ENCODE measurements around the gene OSBP2.

The OSBP2 gene

DNA sequence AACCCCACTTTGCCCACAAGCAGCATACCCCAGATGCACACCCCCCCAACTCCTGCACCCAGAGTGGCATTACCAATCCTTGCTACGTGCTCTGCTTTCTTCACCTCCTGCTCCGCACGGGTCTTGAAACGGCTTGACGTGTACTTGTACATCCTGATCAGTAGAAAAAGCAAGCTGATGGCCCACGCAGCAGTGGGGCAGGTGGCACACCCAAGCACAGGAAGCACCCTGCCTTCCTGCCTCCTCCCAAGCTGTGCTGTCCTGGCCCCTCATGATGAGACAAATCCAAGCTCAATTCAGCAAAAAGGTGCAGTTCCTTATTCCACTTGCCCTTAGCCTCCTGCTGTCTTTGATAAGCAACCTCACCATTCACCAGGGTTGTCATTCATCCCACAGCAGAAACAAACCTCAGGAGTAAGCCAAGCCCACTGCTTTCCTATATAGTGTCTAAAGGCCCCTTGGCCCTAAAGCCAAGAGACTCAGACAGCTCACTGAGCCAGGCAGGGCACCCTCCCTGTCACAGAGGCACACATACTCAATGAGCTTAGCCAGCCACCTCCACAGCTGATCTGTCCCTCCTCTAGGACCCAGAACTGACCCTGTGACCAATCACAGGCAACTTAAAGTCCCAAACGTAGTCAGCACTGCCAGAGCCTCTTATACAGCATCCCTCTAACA, 246.2 kb downstream of the OSBP2 start:
- TF ChIP-seq, protein P1, sequence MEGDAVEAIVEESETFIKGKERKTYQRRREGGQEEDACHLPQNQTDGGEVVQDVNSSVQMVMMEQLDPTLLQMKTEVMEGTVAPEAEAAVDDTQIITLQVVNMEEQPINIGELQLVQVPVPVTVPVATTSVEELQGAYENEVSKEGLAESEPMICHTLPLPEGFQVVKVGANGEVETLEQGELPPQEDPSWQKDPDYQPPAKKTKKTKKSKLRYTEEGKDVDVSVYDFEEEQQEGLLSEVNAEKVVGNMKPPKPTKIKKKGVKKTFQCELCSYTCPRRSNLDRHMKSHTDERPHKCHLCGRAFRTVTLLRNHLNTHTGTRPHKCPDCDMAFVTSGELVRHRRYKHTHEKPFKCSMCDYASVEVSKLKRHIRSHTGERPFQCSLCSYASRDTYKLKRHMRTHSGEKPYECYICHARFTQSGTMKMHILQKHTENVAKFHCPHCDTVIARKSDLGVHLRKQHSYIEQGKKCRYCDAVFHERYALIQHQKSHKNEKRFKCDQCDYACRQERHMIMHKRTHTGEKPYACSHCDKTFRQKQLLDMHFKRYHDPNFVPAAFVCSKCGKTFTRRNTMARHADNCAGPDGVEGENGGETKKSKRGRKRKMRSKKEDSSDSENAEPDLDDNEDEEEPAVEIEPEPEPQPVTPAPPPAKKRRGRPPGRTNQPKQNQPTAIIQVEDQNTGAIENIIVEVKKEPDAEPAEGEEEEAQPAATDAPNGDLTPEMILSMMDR (IDR thresholded peaks at IDR 0.05; ENCODE audit: insufficient read depth, low read depth, low read length, missing control alignments), result no peak
- no peak overlapping the region for H3K4me3 ChIP-seq (ENCODE audit: low read depth, low read length)
- DNase-seq (ENCODE audit: low read depth), result no peak

- TF ChIP-seq, protein P1 (IDR thresholded peaks at IDR 0.05; ENCODE audit: insufficient read depth, low read depth, low read length, missing control alignments), result no peak
- no peak for DNase-seq (ENCODE audit: low read depth)
- H3K4me3 ChIP-seq (ENCODE audit: low read depth, low read length), result no peak overlapping the region
Observed at GRCh38 chr22:30941363-30941740, 246.7 kb downstream of the OSBP2 start.

- TF ChIP-seq, protein P1 (IDR thresholded peaks at IDR 0.05; ENCODE audit: insufficient read depth, low read depth, low read length, missing control alignments), result no peak
- no peak overlapping the region for H3K4me3 ChIP-seq (ENCODE audit: low read depth, low read length)
- no peak for DNase-seq (ENCODE audit: low read depth)
Observed at GRCh38 chr22:30943368-30943767, 248.7 kb downstream of the OSBP2 start.

DNA sequence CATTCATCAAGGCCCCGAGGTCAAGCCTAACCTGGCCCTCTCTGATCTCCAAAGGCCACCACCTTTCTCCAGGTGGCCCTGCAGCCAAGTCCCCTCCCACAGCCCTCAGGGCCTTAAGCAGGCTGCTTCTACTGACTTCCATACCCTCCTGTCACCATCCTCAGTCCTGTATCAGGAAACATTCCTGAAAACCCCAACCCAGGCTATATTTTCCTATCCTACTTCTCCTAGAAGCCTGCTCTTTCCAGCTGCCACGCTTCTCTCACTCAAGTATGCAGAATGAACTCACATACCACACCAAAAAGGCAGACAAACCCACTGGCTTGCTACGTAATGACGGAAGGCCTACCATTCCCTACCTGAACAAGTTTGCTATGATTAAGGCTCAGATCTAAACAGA, 250.3 kb downstream of the OSBP2 start:
- H3K4me3 ChIP-seq (ENCODE audit: low read depth, low read length), result no peak overlapping the region
- TF ChIP-seq, protein P1 (IDR thresholded peaks at IDR 0.05; ENCODE audit: insufficient read depth, low read depth, low read length, missing control alignments), result no peak
- DNase-seq (ENCODE audit: low read depth), result no peak

- no peak for DNase-seq (ENCODE audit: low read depth)
- TF ChIP-seq, protein P1 (IDR thresholded peaks at IDR 0.05; ENCODE audit: insufficient read depth, low read depth, low read length, missing control alignments), result no peak
- no peak overlapping the region for H3K4me3 ChIP-seq (ENCODE audit: low read depth, low read length)
Observed at GRCh38 chr22:30945653-30946052, 251.0 kb downstream of the OSBP2 start.

DNA sequence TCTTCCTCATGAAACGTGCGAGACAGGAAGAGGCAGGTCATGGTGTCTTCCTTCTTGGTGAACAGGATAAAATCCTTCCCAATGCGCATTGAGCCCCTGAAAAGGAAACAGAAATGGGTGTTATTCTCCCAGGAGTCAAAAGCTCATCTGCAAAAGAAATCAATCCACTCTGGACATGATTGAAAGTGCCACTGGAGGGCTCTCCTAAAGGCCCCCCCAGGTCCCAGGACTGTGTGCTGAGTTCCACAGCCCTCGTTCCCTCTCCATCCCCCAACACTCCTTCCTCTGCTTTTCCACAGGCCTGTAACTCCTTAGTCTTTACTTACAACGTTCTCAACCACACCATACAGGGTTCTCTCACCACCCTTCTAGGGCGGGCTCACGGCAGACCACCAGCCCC, 251.7 kb downstream of the OSBP2 start:
- TF ChIP-seq, protein P1 (IDR thresholded peaks at IDR 0.05; ENCODE audit: insufficient read depth, low read depth, low read length, missing control alignments), result no peak
- no peak overlapping the region for H3K4me3 ChIP-seq (ENCODE audit: low read depth, low read length)
- DNase-seq (ENCODE audit: low read depth), result no peak
